ENCODE measurements around the gene CASP12. TPM values are rescaled to one million over a fixed set of nuclear protein-coding genes. Genes with fewer than 3 reads are reported as not detected.

CASP12 gene
- total RNA-seq, 4 donors from 2014 or later = not detected

- TF ChIP-seq EP300 (IDR thresholded peaks at IDR 0.05) (no peak), CTCF (IDR thresholded peaks at IDR 0.05) (no peak), POLR2AphosphoS5 (IDR thresholded peaks at IDR 0.05) (no peak), POLR2A (IDR thresholded peaks at IDR 0.05) (no peak)
- H3K27me3 ChIP-seq = no peaks in the 10 kb centered on the region
- DNase-seq (ENCODE audit: low spot score in 2 of 2) = no peak
- H3K27ac ChIP-seq = no peak overlapping the region
- H3K9me3 ChIP-seq = peaks cover 4% of the 10 kb centered on the region
- H3K36me3 ChIP-seq = no peaks in the 10 kb centered on the region
- WGBS = 59% methylated on average over 2 of the region's 2 CpGs
- H3K4me1 ChIP-seq = no peaks in the 10 kb centered on the region
- no peak overlapping the region for H3K4me3 ChIP-seq
Measured at GRCh38 chr11:104866815-104867214, 31.4 kb downstream of the CASP12 start.

DNA sequence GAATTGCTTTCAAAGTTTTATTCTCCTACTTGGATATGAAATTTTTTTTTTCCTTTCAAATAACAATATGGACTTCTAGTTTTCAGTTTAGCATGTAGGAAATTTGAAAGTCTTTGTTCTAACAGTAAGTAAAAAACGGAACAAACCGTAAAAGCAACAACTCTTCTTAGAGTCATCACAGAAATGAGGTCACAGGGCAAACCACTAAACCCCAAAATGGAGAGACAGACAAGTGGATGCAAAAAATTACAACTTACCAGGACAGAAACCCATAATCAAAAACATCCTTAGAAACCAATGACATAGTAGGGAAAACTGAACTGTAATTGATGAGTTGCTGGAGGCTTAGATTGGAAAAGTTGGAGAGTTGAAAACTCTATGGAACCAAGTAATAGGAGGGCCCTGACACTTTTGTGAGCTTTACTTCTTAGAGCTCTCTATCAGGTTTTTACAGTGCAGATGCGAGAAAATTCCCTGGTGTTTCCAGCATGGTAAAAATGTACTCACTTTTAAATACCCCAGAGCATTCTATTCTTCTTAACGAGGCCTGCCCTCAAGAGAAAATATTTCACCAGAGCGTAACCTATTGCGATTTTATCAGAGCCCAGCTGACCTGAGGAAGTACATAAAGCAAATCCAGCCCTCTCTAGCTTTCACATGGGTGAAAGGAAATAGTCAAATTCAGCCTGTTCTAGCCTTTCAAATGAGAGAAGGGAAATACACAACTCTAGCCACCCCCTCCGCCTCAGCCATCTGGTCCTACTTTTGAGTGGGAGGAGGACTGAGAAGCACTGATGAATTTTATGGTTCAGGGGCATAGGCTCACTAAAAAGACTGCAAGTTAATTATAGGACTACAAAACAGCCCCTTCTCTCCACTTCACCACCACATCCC lies 39.1 kb downstream of the CASP12 start:
- Histone ChIP-seq H3K27ac (no peak overlapping the region), H3K27me3 (no peaks in the 10 kb centered on the region), H3K9me3 (no peaks in the 10 kb centered on the region), H3K4me3 (no peak overlapping the region), H3K4me1 (no peaks in the 10 kb centered on the region), H3K36me3 (no peaks in the 10 kb centered on the region)
- DNase-seq (ENCODE audit: low spot score in 2 of 2) = no peak
- 74% methylated on average over 7 of the region's 7 CpGs for WGBS
- no peak for TF ChIP-seq EP300 (IDR thresholded peaks at IDR 0.05)
- TF ChIP-seq POLR2A (IDR thresholded peaks at IDR 0.05) = no peak
- no peak for TF ChIP-seq POLR2AphosphoS5 (IDR thresholded peaks at IDR 0.05)
- no peak for TF ChIP-seq CTCF (IDR thresholded peaks at IDR 0.05)

DNA sequence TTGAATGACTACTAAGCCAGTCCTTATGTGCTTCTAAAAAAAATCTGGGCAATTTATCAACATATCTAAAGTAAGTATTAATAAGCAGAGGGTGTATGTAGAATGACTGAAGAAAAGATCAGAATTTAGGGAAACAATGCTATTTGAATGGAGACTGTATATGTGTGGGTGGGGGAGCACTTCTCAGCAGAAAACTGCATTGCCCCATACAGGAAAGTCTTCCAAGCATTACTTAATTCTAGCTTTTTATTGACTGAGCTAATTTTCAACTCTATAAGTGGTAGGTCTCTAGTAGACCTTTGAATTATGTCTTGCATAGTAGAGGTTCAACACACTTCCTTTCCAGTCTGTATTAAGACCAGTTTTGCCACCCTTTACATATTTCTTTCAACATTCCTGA lies 41.7 kb downstream of the CASP12 start:
- TF ChIP-seq POLR2AphosphoS5 (IDR thresholded peaks at IDR 0.05) (no peak), EP300 (IDR thresholded peaks at IDR 0.05) (no peak), POLR2A (IDR thresholded peaks at IDR 0.05) (no peak)
- Histone ChIP-seq H3K9me3 (no peaks in the 10 kb centered on the region), H3K36me3 (no peaks in the 10 kb centered on the region), H3K27ac (no peak overlapping the region), H3K4me1 (no peaks in the 10 kb centered on the region), H3K4me3 (no peak overlapping the region), H3K27me3 (no peaks in the 10 kb centered on the region)
- DNase-seq (ENCODE audit: low spot score in 2 of 2) = no peak

DNA sequence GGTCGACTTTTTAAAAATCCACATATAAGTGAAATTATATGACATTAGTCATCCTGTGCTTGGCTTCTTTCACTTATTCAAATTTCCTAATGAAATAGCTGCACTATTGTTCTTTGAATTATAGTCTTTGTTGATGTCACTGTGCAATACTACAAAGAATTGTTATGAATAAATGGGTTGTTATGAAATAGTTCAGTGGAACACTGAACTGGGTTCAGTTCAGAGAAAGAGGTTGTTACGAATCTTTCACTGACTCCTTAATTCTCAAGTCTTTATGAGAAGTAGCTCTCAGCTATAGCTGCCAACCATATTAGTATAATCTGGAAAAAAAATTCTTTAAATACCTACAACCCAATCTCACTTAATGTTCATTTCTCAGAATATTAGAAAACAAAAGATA lies 42.3 kb downstream of the CASP12 start:
- no peaks in the 10 kb centered on the region for H3K9me3 ChIP-seq
- no peak overlapping the region for H3K27ac ChIP-seq
- no peak overlapping the region for H3K4me3 ChIP-seq
- no peaks in the 10 kb centered on the region for H3K4me1 ChIP-seq
- no peak for TF ChIP-seq CTCF (IDR thresholded peaks at IDR 0.05)
- H3K27me3 ChIP-seq = no peaks in the 10 kb centered on the region
- no peak for DNase-seq (ENCODE audit: low spot score in 2 of 2)
- WGBS = 77% methylated on average over 2 of the region's 2 CpGs
- H3K36me3 ChIP-seq = no peaks in the 10 kb centered on the region

GRCh38 chr11:104853276-104853675 lies 45.0 kb downstream of the CASP12 start:
- DNase-seq (ENCODE audit: low spot score in 2 of 2) = no peak
- 76% methylated on average over 3 of the region's 3 CpGs for WGBS
- Histone ChIP-seq H3K36me3 (no peaks in the 10 kb centered on the region), H3K4me1 (no peaks in the 10 kb centered on the region), H3K4me3 (no peak overlapping the region), H3K27ac (no peak overlapping the region), H3K9me3 (no peaks in the 10 kb centered on the region), H3K27me3 (no peaks in the 10 kb centered on the region)
- TF ChIP-seq CTCF (IDR thresholded peaks at IDR 0.05) (no peak), POLR2A (IDR thresholded peaks at IDR 0.05) (no peak), POLR2AphosphoS5 (IDR thresholded peaks at IDR 0.05) (no peak), EP300 (IDR thresholded peaks at IDR 0.05) (no peak)

Data from suprapubic skin (tissue), 4 donors.